OCI-LY3 (cell line): ENCODE data around the gene ADPRS.

Source experiments
- EZH2phosphoT487 ChIP-seq: fragments of 200-600 bp; shearing (Covaris generic); IDR thresholded peaks from 2 replicates; pipeline ENCODE4 v1.6.1; 2018; ENCODE audit warnings: antibody characterized with exemption, mixed run types, low read depth
- TF ChIP-seq, protein P1 (sequence below): fragments of 200-600, 300-600 bp; sonication (generic); IDR thresholded peaks from 2 replicates; pipeline ENCODE4 v1.5.1; 2014; ENCODE audit warnings: antibody characterized with exemption, low read length, low read depth

DNA sequence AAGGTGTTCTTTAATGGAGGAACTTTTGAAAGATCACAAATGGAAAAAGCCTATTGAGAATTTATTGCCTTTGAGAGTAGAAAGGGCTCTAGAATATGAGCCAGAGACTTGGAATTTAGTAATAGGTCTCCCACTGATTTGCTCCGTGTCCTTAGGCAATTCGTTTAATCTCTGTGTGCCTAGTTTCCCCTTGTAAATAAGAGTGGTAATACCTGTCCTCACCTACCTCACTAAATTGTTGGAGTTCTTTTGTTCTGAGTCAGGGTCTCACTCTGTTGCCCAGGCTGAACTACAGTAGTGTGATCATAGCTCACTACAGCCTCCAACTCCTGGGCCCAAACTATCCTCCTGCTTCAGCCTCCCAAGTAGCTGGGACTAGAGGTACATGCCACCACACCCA, 19.8 kb upstream of the ADPRS start:
- TF ChIP-seq, protein P1, sequence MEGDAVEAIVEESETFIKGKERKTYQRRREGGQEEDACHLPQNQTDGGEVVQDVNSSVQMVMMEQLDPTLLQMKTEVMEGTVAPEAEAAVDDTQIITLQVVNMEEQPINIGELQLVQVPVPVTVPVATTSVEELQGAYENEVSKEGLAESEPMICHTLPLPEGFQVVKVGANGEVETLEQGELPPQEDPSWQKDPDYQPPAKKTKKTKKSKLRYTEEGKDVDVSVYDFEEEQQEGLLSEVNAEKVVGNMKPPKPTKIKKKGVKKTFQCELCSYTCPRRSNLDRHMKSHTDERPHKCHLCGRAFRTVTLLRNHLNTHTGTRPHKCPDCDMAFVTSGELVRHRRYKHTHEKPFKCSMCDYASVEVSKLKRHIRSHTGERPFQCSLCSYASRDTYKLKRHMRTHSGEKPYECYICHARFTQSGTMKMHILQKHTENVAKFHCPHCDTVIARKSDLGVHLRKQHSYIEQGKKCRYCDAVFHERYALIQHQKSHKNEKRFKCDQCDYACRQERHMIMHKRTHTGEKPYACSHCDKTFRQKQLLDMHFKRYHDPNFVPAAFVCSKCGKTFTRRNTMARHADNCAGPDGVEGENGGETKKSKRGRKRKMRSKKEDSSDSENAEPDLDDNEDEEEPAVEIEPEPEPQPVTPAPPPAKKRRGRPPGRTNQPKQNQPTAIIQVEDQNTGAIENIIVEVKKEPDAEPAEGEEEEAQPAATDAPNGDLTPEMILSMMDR = no peak
- TF ChIP-seq EZH2phosphoT487 = no peak
